MM.1S (cell line): ENCODE measurements around the gene KRTAP19-7.

ENCODE experiments used
- EZH2 ChIP-seq: fragments of 300-600 bp; sonication (generic); optimal IDR thresholded peaks from 2 replicates; pipeline ENCODE3; 2017; ENCODE audit warnings: low read depth, mild to moderate bottlenecking, antibody characterized with exemption, low read length, mixed read lengths
- EZH2phosphoT487 ChIP-seq: fragments of 300-600 bp; sonication (generic); IDR thresholded peaks from 2 replicates; pipeline ENCODE4 v1.6.1; 2018; ENCODE audit warnings: antibody characterized with exemption, low read length
- TF ChIP-seq, protein P1 (sequence below): fragments of 300-600 bp; sonication (generic); IDR thresholded peaks from 2 replicates; pipeline ENCODE4 v1.5.1; 2016; ENCODE audit warnings: antibody characterized with exemption, low read length, mixed read lengths

DNA sequence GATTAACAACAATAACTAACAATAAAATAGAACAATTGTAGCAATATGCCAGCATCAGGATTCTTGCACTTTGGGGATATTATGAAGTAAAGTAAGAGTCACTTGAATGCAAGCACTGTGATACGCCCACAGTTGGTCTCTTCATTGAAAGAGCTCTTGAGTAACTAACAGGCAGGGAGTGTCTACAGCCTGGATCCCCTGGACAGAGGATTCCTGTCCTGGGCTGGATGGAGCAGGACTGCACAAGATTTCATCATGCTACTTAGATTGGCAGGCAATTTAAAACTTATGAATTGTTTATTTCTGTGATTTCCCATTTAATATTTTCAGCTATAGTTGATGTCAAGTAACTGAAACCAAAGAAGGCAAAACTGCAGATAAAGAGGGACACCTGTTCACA lies 45.4 kb downstream of the KRTAP19-7 start:
- TF ChIP-seq, protein P1, sequence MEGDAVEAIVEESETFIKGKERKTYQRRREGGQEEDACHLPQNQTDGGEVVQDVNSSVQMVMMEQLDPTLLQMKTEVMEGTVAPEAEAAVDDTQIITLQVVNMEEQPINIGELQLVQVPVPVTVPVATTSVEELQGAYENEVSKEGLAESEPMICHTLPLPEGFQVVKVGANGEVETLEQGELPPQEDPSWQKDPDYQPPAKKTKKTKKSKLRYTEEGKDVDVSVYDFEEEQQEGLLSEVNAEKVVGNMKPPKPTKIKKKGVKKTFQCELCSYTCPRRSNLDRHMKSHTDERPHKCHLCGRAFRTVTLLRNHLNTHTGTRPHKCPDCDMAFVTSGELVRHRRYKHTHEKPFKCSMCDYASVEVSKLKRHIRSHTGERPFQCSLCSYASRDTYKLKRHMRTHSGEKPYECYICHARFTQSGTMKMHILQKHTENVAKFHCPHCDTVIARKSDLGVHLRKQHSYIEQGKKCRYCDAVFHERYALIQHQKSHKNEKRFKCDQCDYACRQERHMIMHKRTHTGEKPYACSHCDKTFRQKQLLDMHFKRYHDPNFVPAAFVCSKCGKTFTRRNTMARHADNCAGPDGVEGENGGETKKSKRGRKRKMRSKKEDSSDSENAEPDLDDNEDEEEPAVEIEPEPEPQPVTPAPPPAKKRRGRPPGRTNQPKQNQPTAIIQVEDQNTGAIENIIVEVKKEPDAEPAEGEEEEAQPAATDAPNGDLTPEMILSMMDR, result no peak
- TF ChIP-seq EZH2phosphoT487 (no peak), EZH2 (no peak)
